GM23248 (cell line): Measurements from ENCODE around the gene CDH20. TPM values are rescaled to one million over a fixed set of nuclear protein-coding genes. Genes with fewer than 3 reads are reported as not detected.
A peak's percentile ranks its signal among the peaks of the same experiment; 100 is the strongest.

Experiments
- DNase-seq: peaks from one replicate; pipeline ENCODE4 v3.0.0-alpha.2; 2015
- H2AFZ ChIP-seq: fragments of 200-600 bp; sonication (generic); 2 replicates; pipeline ENCODE4 v1.6.1; 2016; ENCODE audit warnings: antibody characterized with exemption
- H3F3A ChIP-seq: fragments of 200-600 bp; sonication (generic); 2 replicates; pipeline ENCODE4 v1.6.1; 2016; ENCODE audit warnings: mild to moderate bottlenecking, antibody characterized with exemption, mixed run types; ENCODE audit not compliant: insufficient read depth
- H3K27ac ChIP-seq: fragments of 200-600 bp; sonication (generic); 2 replicates; pipeline ENCODE4 v1.5.1; 2016; ENCODE audit warnings: mild to moderate bottlenecking
- H3K27me3 ChIP-seq: fragments of 200-600 bp; sonication (generic); replicated peaks from 2 replicates; pipeline ENCODE4 v1.6.1; 2016; ENCODE audit warnings: mild to moderate bottlenecking; ENCODE audit not compliant: insufficient read depth
- H3K36me3 ChIP-seq: fragments of 200-600 bp; sonication (generic); 2 replicates; pipeline ENCODE4 v1.6.1; 2016; ENCODE audit warnings: low read depth, mild to moderate bottlenecking
- H3K4me1 ChIP-seq: fragments of 200-600 bp; sonication (generic); 2 replicates; pipeline ENCODE4 v1.6.1; 2016; ENCODE audit warnings: mild to moderate bottlenecking; ENCODE audit not compliant: insufficient read depth
- H3K4me2 ChIP-seq: fragments of 200-600 bp; sonication (generic); one replicate; pipeline ENCODE4 v1.6.1; 2016; ENCODE audit warnings: mild to moderate bottlenecking; ENCODE audit not compliant: unreplicated experiment
- H3K4me3 ChIP-seq: fragments of 200-600 bp; sonication (generic); 2 replicates; pipeline ENCODE4 v1.5.1; 2016; ENCODE audit warnings: mild to moderate bottlenecking
- H3K79me2 ChIP-seq: fragments of 200-600 bp; sonication (generic); 2 replicates; pipeline ENCODE4 v1.6.1; 2016; ENCODE audit warnings: mild to moderate bottlenecking; ENCODE audit not compliant: insufficient read depth
- H3K9ac ChIP-seq: fragments of 200-600 bp; sonication (generic); 2 replicates; pipeline ENCODE4 v1.6.1; 2016; ENCODE audit warnings: mild to moderate bottlenecking
- H3K9me2 ChIP-seq: fragments of 200-600 bp; sonication (generic); 2 replicates; pipeline ENCODE4 v1.6.1; 2016; ENCODE audit warnings: mixed run types, mild to moderate bottlenecking, moderate library complexity; ENCODE audit not compliant: insufficient read depth
- H3K9me3 ChIP-seq: fragments of 200-600 bp; sonication (generic); one replicate; pipeline ENCODE4 v1.6.1; 2017; ENCODE audit warnings: low read depth
- H4K20me1 ChIP-seq: fragments of 200-600 bp; sonication (generic); 2 replicates; pipeline ENCODE4 v1.6.0; 2016; ENCODE audit not compliant: insufficient read depth
- EZH2 ChIP-seq: fragments of 200-600 bp; sonication (generic); IDR thresholded peaks from 2 replicates; pipeline ENCODE4 v1.6.1; 2018; ENCODE audit warnings: antibody characterized with exemption, mild to moderate bottlenecking; ENCODE audit not compliant: insufficient read depth, poor library complexity, severe bottlenecking
- EZH2phosphoT487 ChIP-seq: fragments of 200-600 bp; sonication (generic); IDR thresholded peaks from 2 replicates; pipeline ENCODE4 v1.6.1; 2018; ENCODE audit warnings: antibody characterized with exemption, moderate library complexity, mild to moderate bottlenecking, low read depth; ENCODE audit not compliant: insufficient read depth
- WGBS, 2 experiments: methylation state at CpG; one replicate each; pipeline ENCODE4 v1.1.6; 2015 to 2017; ENCODE audit warnings: low lambda C conversion rate in 2 of 2, low coverage in 1 of 2; ENCODE audit errors: missing lambda C conversion rate in 2 of 2; 5-methylcytosine and 5-hydroxymethylcytosine counted together
- in situ Hi-C: fragments of 300-500 bp; cut with MboI; formaldehyde crosslinking; loops from 2 replicates; pipeline ENCODE4 v1.15.0; 2020
- polyA plus RNA-seq: library from polyadenylated mRNA; unstranded; fragments of >200 nt; fragmentation: Nextera tagmentation; extraction: Ambion mirVana; gene quantifications from 2 replicates; pipeline ENCODE4 v1.2.1, GENCODE V29; 2016
- total RNA-seq: library from RNA; depleted of rRNA; stranded (reverse); fragments of >200 nt; shearing (Covaris generic); gene quantifications from 2 replicates; pipeline ENCODE4 v1.2.3, GENCODE V29; 2014

The CDH20 gene
- total and polyA plus RNA-seq, 2 experiments from 2014 or later = not detected

GRCh38 chr18:61371111-61371510 is 37.9 kb downstream of the CDH20 start:
- H3K27ac ChIP-seq = no peak overlapping the region
- no peak overlapping the region for H3K9ac ChIP-seq
- H3F3A ChIP-seq = no peaks in the 10 kb centered on the region
- in situ Hi-C loops = no loop called here
- H3K27me3 ChIP-seq = no peaks in the 10 kb centered on the region
- no peak overlapping the region for H3K4me3 ChIP-seq
- no peaks in the 10 kb centered on the region for H3K79me2 ChIP-seq
- DNase-seq = no peak
- no peaks in the 10 kb centered on the region for H4K20me1 ChIP-seq
- no peaks in the 10 kb centered on the region for H3K9me2 ChIP-seq
- no peaks in the 10 kb centered on the region for H3K9me3 ChIP-seq
- no peak overlapping the region for H2AFZ ChIP-seq
- TF ChIP-seq EZH2 (no peak), EZH2phosphoT487 (no peak)
- no peaks in the 10 kb centered on the region for H3K4me1 ChIP-seq
- WGBS, 2 experiments = 96 to 100% methylated on average over 2 of the region's 2 CpGs
- no peak overlapping the region for H3K4me2 ChIP-seq
- H3K36me3 ChIP-seq = no peaks in the 10 kb centered on the region

GRCh38 chr18:61379827-61380226 is 46.6 kb downstream of the CDH20 start:
- H3K27ac ChIP-seq = no peak overlapping the region
- no peaks in the 10 kb centered on the region for H3K9me2 ChIP-seq
- no peak for DNase-seq
- no peaks in the 10 kb centered on the region for H3K9me3 ChIP-seq
- 88% methylated on average over 4 of the region's 4 CpGs for WGBS, 2 experiments
- no peaks in the 10 kb centered on the region for H3K27me3 ChIP-seq
- no peak overlapping the region for H3K4me3 ChIP-seq
- no peaks in the 10 kb centered on the region for H3K79me2 ChIP-seq
- H3K9ac ChIP-seq = no peak overlapping the region
- H4K20me1 ChIP-seq = no peaks in the 10 kb centered on the region
- no peaks in the 10 kb centered on the region for H3K36me3 ChIP-seq
- TF ChIP-seq EZH2phosphoT487 (no peak), EZH2 (no peak)
- no peak overlapping the region for H2AFZ ChIP-seq
- no peaks in the 10 kb centered on the region for H3K4me1 ChIP-seq
- H3K4me2 ChIP-seq = no peak overlapping the region
- in situ Hi-C loops = no loop called here
- H3F3A ChIP-seq = no peaks in the 10 kb centered on the region

- no peak overlapping the region for H3K27ac ChIP-seq
- TF ChIP-seq EZH2 (no peak), EZH2phosphoT487 (no peak)
- H2AFZ ChIP-seq = no peak overlapping the region
- H3K9me3 ChIP-seq = no peaks in the 10 kb centered on the region
- H3K9ac ChIP-seq = no peak overlapping the region
- in situ Hi-C loops = no loop called here
- no peaks in the 10 kb centered on the region for H3K79me2 ChIP-seq
- H3K4me1 ChIP-seq = peaks cover 11% of the 10 kb centered on the region
- no peaks in the 10 kb centered on the region for H4K20me1 ChIP-seq
- H3F3A ChIP-seq = no peaks in the 10 kb centered on the region
- DNase-seq = peak; percentile 74
- no peak overlapping the region for H3K4me3 ChIP-seq
- H3K9me2 ChIP-seq = no peaks in the 10 kb centered on the region
- 3 to 9% methylated on average over 2 of the region's 2 CpGs for WGBS, 2 experiments
- no peaks in the 10 kb centered on the region for H3K27me3 ChIP-seq
- H3K4me2 ChIP-seq = no peak overlapping the region
- H3K36me3 ChIP-seq = no peaks in the 10 kb centered on the region
Measured at GRCh38 chr18:61388010-61388409, 54.8 kb downstream of the CDH20 start.

- Histone ChIP-seq H3K9me2 (no peaks in the 10 kb centered on the region), H3F3A (peaks cover 17% of the 10 kb centered on the region), H2AFZ (no peak overlapping the region), H3K4me3 (no peak overlapping the region), H3K36me3 (no peaks in the 10 kb centered on the region), H3K9ac (no peak overlapping the region), H3K27me3 (no peaks in the 10 kb centered on the region), H3K4me1 (peaks cover 23% of the 10 kb centered on the region), H3K4me2 (no peak overlapping the region), H3K27ac (no peak overlapping the region), H3K9me3 (no peaks in the 10 kb centered on the region), H3K79me2 (no peaks in the 10 kb centered on the region), H4K20me1 (no peaks in the 10 kb centered on the region)
- TF ChIP-seq EZH2 = no peak
- no peak for TF ChIP-seq EZH2phosphoT487
- DNase-seq = peak; percentile 39
- in situ Hi-C loops = no loop called here
Measured at GRCh38 chr18:61394983-61395382, 61.8 kb downstream of the CDH20 start.

GRCh38 chr18:61397222-61397621 is 64.0 kb downstream of the CDH20 start:
- Histone ChIP-seq H3K4me3 (no peak overlapping the region), H3K27me3 (no peaks in the 10 kb centered on the region), H3F3A (peaks cover 32% of the 10 kb centered on the region), H3K27ac (no peak overlapping the region), H3K4me2 (no peak overlapping the region), H3K36me3 (no peaks in the 10 kb centered on the region), H3K79me2 (no peaks in the 10 kb centered on the region), H3K9me3 (no peaks in the 10 kb centered on the region), H4K20me1 (no peaks in the 10 kb centered on the region), H3K9me2 (no peaks in the 10 kb centered on the region), H3K9ac (no peak overlapping the region), H3K4me1 (peaks cover 39% of the 10 kb centered on the region), H2AFZ (no peak overlapping the region)
- TF ChIP-seq EZH2 (no peak), EZH2phosphoT487 (no peak)
- WGBS, 2 experiments = 47 to 59% methylated on average over 3 of the region's 3 CpGs
- in situ Hi-C loops = no loop called here
- DNase-seq = no peak
